ENCODE measurements around the gene PCMTD2. TPM values are rescaled to one million over a fixed set of nuclear protein-coding genes. Genes with fewer than 3 reads are reported as not detected.

PCMTD2 gene
- total and polyA plus RNA-seq, 2 of the 8 experiments (the other 6 are each of a cell fraction or from before 2014, with no cell fraction given), result 21.4 to 55.1 TPM

DNA sequence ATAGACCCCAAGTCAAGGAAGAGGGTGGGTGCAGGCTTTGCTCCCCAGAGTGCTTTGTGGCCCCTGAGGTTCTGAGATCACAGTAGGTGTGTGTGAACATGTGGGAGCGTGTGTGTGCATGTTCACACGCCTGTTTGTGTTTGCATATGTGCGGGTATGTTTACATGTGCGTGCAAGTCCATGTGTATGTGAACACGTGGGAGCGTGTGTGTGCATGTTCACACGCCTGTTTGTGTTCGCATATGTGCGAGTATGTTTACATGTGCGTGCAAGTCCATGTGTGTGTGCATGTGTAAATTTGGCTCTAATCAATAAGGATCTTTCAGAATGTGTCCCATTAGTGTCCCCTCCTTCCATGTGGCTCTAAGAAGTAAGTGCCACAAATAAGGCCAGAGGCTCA lies 41.4 kb upstream of the PCMTD2 start:
- 83% methylated on average over 10 of the region's 10 CpGs; no CpG with 5 or more reads in 1 of the 2 experiments for WGBS, 2 experiments (ENCODE audit: extremely low coverage in 1 of 2, insufficient coverage in 1 of 2, insufficient read length in 1 of 2, insufficient replicate concordance in 2 of 2, low coverage in 1 of 2, low lambda C conversion rate in 2 of 2, missing lambda C conversion rate in 1 of 2)
- Histone ChIP-seq H3K36me3 (ENCODE audit: control insufficient read depth in 2 of 4, insufficient read depth in 4 of 4, low read length in 3 of 4) (no peaks in the 10 kb centered on the region), H3K4me1 (replicated peaks in 1 of 4; ENCODE audit: control insufficient read depth in 3 of 4, insufficient read depth in 4 of 4, low read length in 3 of 4) (no peaks in the 10 kb centered on the region; a peak in 2 of 7 replicates), H3K79me2 (ENCODE audit: control insufficient read depth in 1 of 2, insufficient read depth in 2 of 2, low read length in 2 of 2) (no peaks in the 10 kb centered on the region), H2AK5ac (ENCODE audit: low read depth, low read length) (no peak overlapping the region), H2AFZ (ENCODE audit: low read length) (no peak overlapping the region), H3K56ac (replicated peaks; ENCODE audit: insufficient read length, low read depth, low read length) (no peak overlapping the region), H2BK120ac (replicated peaks; ENCODE audit: low read depth, low read length) (no peak overlapping the region), H3K14ac (ENCODE audit: insufficient read length) (no peak overlapping the region), H4K8ac (ENCODE audit: extremely low read depth, insufficient read depth, low read length) (no peak overlapping the region), H3K4me3 (ENCODE audit: extremely low read depth in 1 of 4, insufficient read depth in 2 of 4, low read depth in 3 of 4, low read length in 4 of 4) (no peak overlapping the region), H3K4me2 (ENCODE audit: insufficient read depth in 1 of 2, low read depth in 2 of 2, low read length in 2 of 2) (no peak overlapping the region), H2BK20ac (ENCODE audit: low read length) (no peak overlapping the region), H2BK15ac (ENCODE audit: low read length) (no peak overlapping the region), H3K27ac (ENCODE audit: low read depth, low read length) (no peak overlapping the region), H3K27me3 (replicated peaks in 1 of 4; ENCODE audit: control insufficient read depth in 3 of 4, extremely low read depth in 1 of 4, insufficient read depth in 3 of 4, low read length in 3 of 4) (no peaks in the 10 kb centered on the region), H3K4ac (replicated peaks; ENCODE audit: insufficient read length, low read depth, low read length) (no peak overlapping the region), H3K23ac (ENCODE audit: insufficient read length) (no peak overlapping the region), H3K9ac (replicated peaks in 1 of 4; ENCODE audit: extremely low read depth in 1 of 4, low read depth in 3 of 4, low read length in 3 of 4) (no peak overlapping the region), H3K9me3 (ENCODE audit: insufficient read depth in 2 of 2, low read depth in 1 of 2, low read length in 1 of 2) (no peaks in the 10 kb centered on the region), H3K18ac (ENCODE audit: extremely low read depth, low read length) (no peak overlapping the region), H3K79me1 (ENCODE audit: low read depth, low read length) (no peaks in the 10 kb centered on the region), H2BK5ac (ENCODE audit: low read depth, low read length) (no peak overlapping the region), H3K23me2 (ENCODE audit: low read depth, low read length) (no peaks in the 10 kb centered on the region), H2BK12ac (ENCODE audit: low read depth, low read length) (no peak overlapping the region), H4K20me1 (replicated peaks in 1 of 2; ENCODE audit: control insufficient read depth in 1 of 2, insufficient read depth in 2 of 2, low read length in 2 of 2) (peaks cover 0 to 2% of the 10 kb centered on the region in 2 experiments), H4K5ac (ENCODE audit: insufficient read length, low read depth, low read length) (no peak overlapping the region), H4K91ac (replicated peaks; ENCODE audit: insufficient read length, low read length) (no peak overlapping the region)
- DNase-seq (ENCODE audit: low read depth in 1 of 2, low spot score in 2 of 2), result no peak
- CTCF ChIA-PET (ENCODE audit: partially characterized antibody), result interaction anchor here (1.0 to 4.8 kb wide), 2 partner anchors 9 to 20 kb away, joined by 3 to 33 read pairs; no protein-coding TSS in a partner anchor
- POLR2A ChIA-PET (ENCODE audit: partially characterized antibody), result interaction anchor here (1.0 kb wide), 1 partner anchor 62 kb away, joined by 3 read pairs; no protein-coding TSS in a partner anchor
- no peak for FAIRE-seq
- TF ChIP-seq RBBP5 (IDR thresholded peaks at IDR 0.05; ENCODE audit: borderline replicate concordance, low read depth, low read length) (no peak), SAP30 (IDR thresholded peaks at IDR 0.05; ENCODE audit: insufficient read depth, insufficient replicate concordance, low read length) (no peak), PHF8 (conservative IDR thresholded peaks at IDR 0.05; ENCODE audit: low read depth, low read length) (no peak), HDAC2 (IDR thresholded peaks at IDR 0.05; ENCODE audit: borderline replicate concordance in 1 of 2, low read depth in 2 of 2, low read length in 2 of 2) (no peak), TBP (IDR thresholded peaks at IDR 0.05; ENCODE audit: low read depth, low read length) (no peak), RXRA (IDR thresholded peaks at IDR 0.05; ENCODE audit: insufficient read depth, low read depth, low read length) (no peak), FOSL1 (IDR thresholded peaks at IDR 0.05; ENCODE audit: insufficient read depth, low read depth, low read length) (no peak), GTF2F1 (IDR thresholded peaks at IDR 0.05; ENCODE audit: borderline replicate concordance, low read depth, low read length) (no peak), CHD2 (IDR thresholded peaks at IDR 0.05; ENCODE audit: low read length) (no peak), CTBP2 (IDR thresholded peaks at IDR 0.05; ENCODE audit: borderline replicate concordance, insufficient read depth, insufficient read length, low read length) (no peak), RFX5 (IDR thresholded peaks at IDR 0.05; ENCODE audit: borderline replicate concordance, low read depth, low read length) (no peak)
- TF ChIP-seq, protein P1, sequence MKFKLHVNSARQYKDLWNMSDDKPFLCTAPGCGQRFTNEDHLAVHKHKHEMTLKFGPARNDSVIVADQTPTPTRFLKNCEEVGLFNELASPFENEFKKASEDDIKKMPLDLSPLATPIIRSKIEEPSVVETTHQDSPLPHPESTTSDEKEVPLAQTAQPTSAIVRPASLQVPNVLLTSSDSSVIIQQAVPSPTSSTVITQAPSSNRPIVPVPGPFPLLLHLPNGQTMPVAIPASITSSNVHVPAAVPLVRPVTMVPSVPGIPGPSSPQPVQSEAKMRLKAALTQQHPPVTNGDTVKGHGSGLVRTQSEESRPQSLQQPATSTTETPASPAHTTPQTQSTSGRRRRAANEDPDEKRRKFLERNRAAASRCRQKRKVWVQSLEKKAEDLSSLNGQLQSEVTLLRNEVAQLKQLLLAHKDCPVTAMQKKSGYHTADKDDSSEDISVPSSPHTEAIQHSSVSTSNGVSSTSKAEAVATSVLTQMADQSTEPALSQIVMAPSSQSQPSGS (IDR thresholded peaks at IDR 0.05; ENCODE audit: low read length), result no peak
